B cell (primary cell): ENCODE data around the gene TLR2. TPM values are rescaled to one million over a fixed set of nuclear protein-coding genes. Genes with fewer than 3 reads are reported as not detected.

ENCODE experiments used
- ATAC-seq: fragments of 200-7000 bp; cut with Tn5 transposase; one replicate; pipeline ENCODE4 v1.10.0; 2021; ENCODE audit warnings: low read depth, mild to moderate bottlenecking, moderate number of reproducible peaks, moderate library complexity
- CTCF ChIA-PET: fragments of 350-600 bp; sonication (Branson Sonifier 250); formaldehyde crosslinking; loops from one replicate; lab custom pipeline; 2021; ENCODE audit warnings: antibody characterized with exemption, inconsistent platforms; lab: Charles Lee
- POLR2A ChIA-PET: fragments of 350-600 bp; sonication (Branson Sonifier 250); formaldehyde crosslinking; loops from one replicate; lab custom pipeline; 2021; ENCODE audit warnings: antibody characterized with exemption; lab: Charles Lee
- DNase-seq: peaks from one replicate; pipeline ENCODE4 v3.0.0; 2013
- H2AFZ ChIP-seq: 2 replicates; pipeline ENCODE4 v1.6.1; 2012; ENCODE audit warnings: mild to moderate bottlenecking, low read depth, low read length; ENCODE audit not compliant: insufficient read depth, poor library complexity, severe bottlenecking
- H3K27ac ChIP-seq, 2 donors: 1 replicate in 1 of 2; 2 replicates in 1 of 2; pipeline ENCODE4 v1.5.1; 2012 to 2013; ENCODE audit warnings: low read length in 2 of 2, mild to moderate bottlenecking in 2 of 2, moderate library complexity in 1 of 2
- H3K27me3 ChIP-seq, 4 experiments: fragments of 200-600 bp in 1 of 4; sonication (generic) in 1 of 4; replicated peaks in 1 of 4; 1 replicate in 2 of 4; 2 replicates in 2 of 4; pipeline versions ENCODE4 v1.6.1 to v1.7.0; 2013 to 2016; ENCODE audit warnings: low read length in 3 of 4, mild to moderate bottlenecking in 2 of 4, mixed read lengths in 1 of 4, moderate library complexity in 1 of 4; ENCODE audit not compliant: insufficient read depth in 4 of 4, control insufficient read depth in 3 of 4; ENCODE audit errors: control extremely low read depth in 1 of 4
- H3K36me3 ChIP-seq, 2 experiments: replicated peaks in 1 of 2; 1 replicate in 1 of 2; 2 replicates in 1 of 2; pipeline versions ENCODE4 v1.6.1 to v1.7.1; 2013; ENCODE audit warnings: low read length in 1 of 2; ENCODE audit not compliant: insufficient read depth in 2 of 2, control insufficient read depth in 1 of 2; ENCODE audit errors: control extremely low read depth in 1 of 2, extremely low read depth in 1 of 2
- H3K4me1 ChIP-seq, 2 donors: fragments of 200-600 bp in 1 of 2; sonication (generic) in 1 of 2; 1 replicate in 1 of 2; 2 replicates in 1 of 2; pipeline versions ENCODE4 v1.5.1 to v1.6.1; 2013 to 2017; ENCODE audit warnings: low read length in 2 of 2; ENCODE audit not compliant: control insufficient read depth in 2 of 2, insufficient read depth in 2 of 2
- H3K4me2 ChIP-seq: replicated peaks from 2 replicates; pipeline ENCODE3; 2012; ENCODE audit warnings: mild to moderate bottlenecking, low read depth, low read length; ENCODE audit not compliant: poor library complexity, severe bottlenecking
- H3K4me3 ChIP-seq, 5 experiments: fragments of 200-600 bp in 1 of 5; sonication (generic) in 1 of 5; 1 replicate in 3 of 5; 2 replicates in 2 of 5; pipeline versions ENCODE4 v1.5.1 to v1.7.0; 2011 to 2016; ENCODE audit warnings: low read length in 4 of 5, mild to moderate bottlenecking in 4 of 5, low read depth in 2 of 5, control low read depth in 1 of 5, moderate library complexity in 1 of 5; ENCODE audit not compliant: insufficient read depth in 1 of 5; ENCODE audit errors: control extremely low read depth in 1 of 5, extremely low read depth in 1 of 5
- H3K79me2 ChIP-seq: fragments of 200-600 bp; sonication (generic); one replicate; pipeline ENCODE4 v1.6.0; 2016; ENCODE audit warnings: low read length; ENCODE audit not compliant: control insufficient read depth, insufficient read depth
- H3K9ac ChIP-seq: fragments of 200-600 bp; sonication (generic); 2 replicates; pipeline ENCODE4 v1.6.1; 2017; ENCODE audit warnings: mild to moderate bottlenecking, low read length, moderate library complexity
- H3K9me3 ChIP-seq, 3 donors: one replicate each; pipeline versions ENCODE4 v1.6.1 to v1.7.1; 2013; ENCODE audit warnings: low read length in 2 of 3; ENCODE audit not compliant: control insufficient read depth in 2 of 3, insufficient read depth in 1 of 3; ENCODE audit errors: control extremely low read depth in 1 of 3
- H4K20me1 ChIP-seq: 2 replicates; pipeline ENCODE4 v1.6.0; 2012; ENCODE audit warnings: mild to moderate bottlenecking, low read length; ENCODE audit not compliant: insufficient read depth, control insufficient read depth, poor library complexity, severe bottlenecking
- H3K27ac Mint-ChIP-seq: one replicate; pipeline ENCODE4 v1.8.0; 2021; ENCODE audit warnings: mixed read lengths
- H3K27me3 Mint-ChIP-seq: one replicate; pipeline ENCODE4 v1.8.0; 2021; ENCODE audit warnings: mixed read lengths
- H3K4me1 Mint-ChIP-seq: one replicate; pipeline ENCODE4 v1.8.0; 2021; ENCODE audit warnings: mixed read lengths
- H3K4me3 Mint-ChIP-seq: one replicate; pipeline ENCODE4 v1.8.0; 2021; ENCODE audit warnings: mixed read lengths
- H3K9me3 Mint-ChIP-seq: one replicate; pipeline ENCODE4 v1.8.0; 2022; ENCODE audit warnings: mixed read lengths; ENCODE audit not compliant: insufficient read depth
- EZH2 ChIP-seq: IDR thresholded peaks from 2 replicates; pipeline ENCODE4 v1.6.1; 2012; ENCODE audit warnings: borderline replicate concordance, low read depth, mild to moderate bottlenecking, moderate library complexity, low read length; ENCODE audit not compliant: insufficient read depth, poor library complexity, severe bottlenecking
- WGBS: methylation state at CpG from one replicate; pipeline ENCODE4 v1.1.5; 2013; ENCODE audit warnings: missing lambda C conversion rate; ENCODE audit not compliant: insufficient coverage; 5-methylcytosine and 5-hydroxymethylcytosine counted together
- intact Hi-C: fragments of 100-400 bp; cut with micrococcal nuclease; formaldehyde crosslinking; loops from one replicate; pipeline ENCODE4 v1.10.0; 2022
- polyA plus RNA-seq: library from polyadenylated mRNA; depleted of rRNA; stranded (reverse); fragments of >200 nt; gene quantifications from 2 replicates; pipeline ENCODE4 v1.2.3, GENCODE V29; 2012
- total RNA-seq, 2 donors: library from RNA; stranded (reverse); fragments of 120-200 nt in 1 of 2; gene quantifications; 1 replicate in 1 of 2; 2 replicates in 1 of 2; pipeline versions ENCODE4 v1.2.3 to v1.2.4, GENCODE V29; 2013 to 2022
- TF ChIP-seq, protein P1 (sequence below): fragments of 200-600 bp; IDR thresholded peaks from one replicate; pipeline ENCODE4 v1.8.0; 2022; ENCODE audit warnings: antibody characterized with exemption, mild to moderate bottlenecking

The TLR2 gene
- total and polyA plus RNA-seq, 2 donors (not counting 1 experiment from before 2014, with no cell fraction given) = 3.3 to 5.0 TPM

GRCh38 chr4:153634738-153635353 lies 49.2 kb upstream of the TLR2 start:
- TF ChIP-seq, protein P1, sequence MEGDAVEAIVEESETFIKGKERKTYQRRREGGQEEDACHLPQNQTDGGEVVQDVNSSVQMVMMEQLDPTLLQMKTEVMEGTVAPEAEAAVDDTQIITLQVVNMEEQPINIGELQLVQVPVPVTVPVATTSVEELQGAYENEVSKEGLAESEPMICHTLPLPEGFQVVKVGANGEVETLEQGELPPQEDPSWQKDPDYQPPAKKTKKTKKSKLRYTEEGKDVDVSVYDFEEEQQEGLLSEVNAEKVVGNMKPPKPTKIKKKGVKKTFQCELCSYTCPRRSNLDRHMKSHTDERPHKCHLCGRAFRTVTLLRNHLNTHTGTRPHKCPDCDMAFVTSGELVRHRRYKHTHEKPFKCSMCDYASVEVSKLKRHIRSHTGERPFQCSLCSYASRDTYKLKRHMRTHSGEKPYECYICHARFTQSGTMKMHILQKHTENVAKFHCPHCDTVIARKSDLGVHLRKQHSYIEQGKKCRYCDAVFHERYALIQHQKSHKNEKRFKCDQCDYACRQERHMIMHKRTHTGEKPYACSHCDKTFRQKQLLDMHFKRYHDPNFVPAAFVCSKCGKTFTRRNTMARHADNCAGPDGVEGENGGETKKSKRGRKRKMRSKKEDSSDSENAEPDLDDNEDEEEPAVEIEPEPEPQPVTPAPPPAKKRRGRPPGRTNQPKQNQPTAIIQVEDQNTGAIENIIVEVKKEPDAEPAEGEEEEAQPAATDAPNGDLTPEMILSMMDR = peak; percentile 79
- no peak for TF ChIP-seq EZH2
- WGBS = 100% methylated on average over 2 of the region's 3 CpGs
- Histone ChIP-seq H3K36me3 (peaks cover 13 to 81% of the 10 kb centered on the region in 2 experiments), H2AFZ (no peak overlapping the region), H3K27ac (no peak overlapping the region), H3K27me3 (no peaks in the 10 kb centered on the region), H3K4me1 (no peaks in the 10 kb centered on the region), H3K79me2 (no peaks in the 10 kb centered on the region), H3K4me3 (no peak overlapping the region), H4K20me1 (peaks cover 30% of the 10 kb centered on the region), H3K9me3 (peaks cover 0 to 10% (median 0%) of the 10 kb centered on the region in 3 donors), H3K9ac (no peak overlapping the region), H3K4me2 (no peak overlapping the region)
- Mint-ChIP-seq H3K4me3 (no peak overlapping the region), H3K9me3 (no peaks in the 10 kb centered on the region), H3K4me1 (no peaks in the 10 kb centered on the region), H3K27me3 (no peaks in the 10 kb centered on the region), H3K27ac (no peak overlapping the region)
- ATAC-seq (no peak), DNase-seq (peak; percentile 41)
- intact Hi-C loops = loop anchor here (1.0 kb wide), 2 partner anchors 8 to 115 kb away; no protein-coding TSS in a partner anchor
- ChIA-PET CTCF (interaction anchor here (0.6 to 5.9 kb wide), 17 partner anchors 8 to 475 kb away, joined by 3 to 36 read pairs (median 4); no protein-coding TSS in a partner anchor), POLR2A (no interaction called here)

DNA sequence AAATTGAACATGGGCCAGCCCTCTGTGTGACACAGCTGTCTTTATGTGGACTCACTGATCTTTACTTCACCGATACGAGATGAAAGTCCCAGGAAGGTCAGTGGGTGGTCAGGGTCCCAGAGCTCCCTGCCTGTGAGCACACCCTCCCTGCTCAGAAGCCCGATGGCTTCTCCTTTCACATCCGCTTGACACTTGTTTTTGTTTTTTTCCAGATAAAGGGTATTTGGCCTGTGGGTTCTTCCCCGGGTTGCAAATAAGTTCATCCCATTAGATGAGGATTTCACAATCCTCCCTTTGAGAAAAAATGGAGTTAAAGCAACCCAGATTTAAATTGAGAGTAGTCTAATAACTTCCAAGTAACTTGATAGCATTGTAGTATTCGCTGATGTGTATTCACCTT lies 48.2 kb upstream of the TLR2 start:
- Mint-ChIP-seq H3K4me1 (peaks cover under 1% of the 10 kb centered on the region), H3K4me3 (no peak overlapping the region), H3K27ac (peak overlapping the region; percentile 6), H3K9me3 (no peaks in the 10 kb centered on the region), H3K27me3 (no peaks in the 10 kb centered on the region)
- Histone ChIP-seq H3K27ac (no peak overlapping the region), H3K4me3 (no peak overlapping the region), H3K36me3 (peaks cover 8 to 71% of the 10 kb centered on the region in 2 experiments), H3K9ac (no peak overlapping the region), H2AFZ (no peak overlapping the region), H3K9me3 (peaks cover 0 to 10% (median 0%) of the 10 kb centered on the region in 3 donors), H3K27me3 (no peaks in the 10 kb centered on the region), H3K4me1 (no peaks in the 10 kb centered on the region), H4K20me1 (peaks cover 23% of the 10 kb centered on the region), H3K4me2 (no peak overlapping the region), H3K79me2 (no peaks in the 10 kb centered on the region)
- POLR2A ChIA-PET = no interaction called here
- 95% methylated on average over 3 of the region's 6 CpGs for WGBS
- CTCF ChIA-PET = interaction anchor here (0.6 to 5.9 kb wide), 3 partner anchors 7 to 114 kb away, joined by 3 to 36 read pairs (median 31); no protein-coding TSS in a partner anchor
- intact Hi-C loops = no loop called here
- DNase-seq = no peak
- ATAC-seq = no peak
- TF ChIP-seq EZH2 = no peak
